SK-N-MC (cell line): ENCODE data around the gene TMEM248.

Source experiments
- EZH2 ChIP-seq: fragments of 200-600 bp; sonication (generic); IDR thresholded peaks from one replicate; pipeline ENCODE4 v1.6.1; 2017; ENCODE audit warnings: antibody characterized with exemption
- FOXP2 ChIP-seq: optimal IDR thresholded peaks from 2 replicates; pipeline ENCODE3; 2011; ENCODE audit warnings: mild to moderate bottlenecking, moderate library complexity; ENCODE audit not compliant: insufficient read depth; ENCODE audit errors: extremely low read length, control extremely low read depth
- POLR2AphosphoS5 ChIP-seq: IDR thresholded peaks from 2 replicates; pipeline ENCODE4 v1.6.1; 2012; ENCODE audit warnings: mild to moderate bottlenecking, low read depth, low read length, borderline replicate concordance

GRCh38 chr7:66950763-66951162 is 29.7 kb downstream of the TMEM248 start:
- TF ChIP-seq EZH2, result no peak
- no peak for TF ChIP-seq POLR2AphosphoS5
- TF ChIP-seq FOXP2, result no peak
